ENCODE results near the gene INTS7.

The INTS7 gene

GRCh38 chr1:211908453-211908852 lies 126.9 kb downstream of the INTS7 start:
- no peak for DNase-seq (ENCODE audit: low spot score)

GRCh38 chr1:211903490-211904245 lies 131.7 kb downstream of the INTS7 start:
- DNase-seq (ENCODE audit: low spot score): no peak

- DNase-seq (ENCODE audit: low spot score): no peak
These were observed 132.6 kb downstream of the INTS7 start for GRCh38 chr1:211902624-211903291.

GRCh38 chr1:211901945-211902344 lies 133.4 kb downstream of the INTS7 start:
- no peak for DNase-seq (ENCODE audit: low spot score)

GRCh38 chr1:211900441-211900840 lies 134.9 kb downstream of the INTS7 start:
- no peak for DNase-seq (ENCODE audit: low spot score)

- DNase-seq (ENCODE audit: low spot score): no peak
These were observed 138.4 kb downstream of the INTS7 start for GRCh38 chr1:211896958-211897357.

- no peak for DNase-seq (ENCODE audit: low spot score)
These were observed 140.1 kb downstream of the INTS7 start for GRCh38 chr1:211895126-211895759.

GRCh38 chr1:211894312-211894711 lies 141.0 kb downstream of the INTS7 start:
- DNase-seq (ENCODE audit: low spot score): no peak

- no peak for DNase-seq (ENCODE audit: low spot score)
These were observed 142.1 kb downstream of the INTS7 start for GRCh38 chr1:211893260-211893659.

GRCh38 chr1:211892577-211892976 lies 142.8 kb downstream of the INTS7 start:
- DNase-seq (ENCODE audit: low spot score): no peak

GRCh38 chr1:211891708-211892107 lies 143.6 kb downstream of the INTS7 start:
- DNase-seq (ENCODE audit: low spot score): no peak
